Left forelimb (tissue), 1 donor: ENCODE measurements around the gene CARD10.
"Not testable (repeated sequence)": the region's sequence is repeated elsewhere in the genome, so short reads cannot be mapped to it uniquely, and the experiment has no call there.

ENCODE experiments used
- DNase-seq: peaks from one replicate; pipeline ENCODE4 v3.0.0-alpha.2; 2018; ENCODE audit warnings: low spot score

Gene CARD10

GRCh38 chr22:37487129-37487528, 32.1 kb downstream of the CARD10 start:
- DNase-seq: no peak

GRCh38 chr22:37486224-37486845, 32.9 kb downstream of the CARD10 start, which contains the start of gene MFNG:
Gene MFNG, minus strand, starts transcription at chr22:37486384. Its CDS starts 207 bp downstream, at chr22:37486177.
- no peak for DNase-seq

GRCh38 chr22:37485395-37486223, 33.6 kb downstream of the CARD10 start:
- DNase-seq: no peak

GRCh38 chr22:37484480-37485394, 34.5 kb downstream of the CARD10 start:
- no peak for DNase-seq

- no peak for DNase-seq
Observed at GRCh38 chr22:37483050-37483449, 36.2 kb downstream of the CARD10 start.

- DNase-seq: no peak
Observed at GRCh38 chr22:37482244-37482643, 37.0 kb downstream of the CARD10 start.

GRCh38 chr22:37481347-37481907, 37.8 kb downstream of the CARD10 start:
- no peak for DNase-seq

GRCh38 chr22:37480387-37481346, 38.5 kb downstream of the CARD10 start:
- DNase-seq: no peak

- DNase-seq: no peak
Observed at GRCh38 chr22:37479196-37479595, 40.0 kb downstream of the CARD10 start.

GRCh38 chr22:37476389-37477329, 42.6 kb downstream of the CARD10 start:
- no peak for DNase-seq

- DNase-seq: no peak
Observed at GRCh38 chr22:37474447-37475090, 44.6 kb downstream of the CARD10 start.

- DNase-seq: no peak
Observed at GRCh38 chr22:37473437-37473946, 45.7 kb downstream of the CARD10 start.

- DNase-seq: no peak
Observed at GRCh38 chr22:37472418-37473006, 46.7 kb downstream of the CARD10 start.

- no peak for DNase-seq
Observed at GRCh38 chr22:37471727-37472417, 47.3 kb downstream of the CARD10 start.

GRCh38 chr22:37470087-37470445, 49.1 kb downstream of the CARD10 start:
- DNase-seq: no peak

GRCh38 chr22:37469416-37470086, 49.7 kb downstream of the CARD10 start:
- no peak for DNase-seq

GRCh38 chr22:37468201-37468695, 51.0 kb downstream of the CARD10 start:
- not testable (repeated sequence) for DNase-seq
